Measurements from ENCODE around the gene FASN. TPM values are rescaled to one million over a fixed set of nuclear protein-coding genes. Genes with fewer than 3 reads are reported as not detected.

The FASN gene
- total and polyA plus RNA-seq, 2 of the 13 experiments (the other 11 are each of a cell fraction or from before 2014, with no cell fraction given) = 51.7 to 101 TPM

GRCh38 chr17:82087961-82088837, 9.8 kb downstream of the FASN start (continued):
- TF ChIP-seq RERE (CRISPR knock-in tag; IDR thresholded peaks at IDR 0.05; ENCODE audit: low read depth) (no peak), FOXK1 (CRISPR knock-in tag; IDR thresholded peaks at IDR 0.05; ENCODE audit: borderline replicate concordance, low read depth) (no peak), HOXA5 (CRISPR knock-in tag; IDR thresholded peaks at IDR 0.05) (no peak), BHLHE40 (IDR thresholded peaks at IDR 0.05; ENCODE audit: low read length) (no peak), SIX4 (CRISPR knock-in tag; IDR thresholded peaks at IDR 0.05) (no peak), ZBTB34 (CRISPR knock-in tag; IDR thresholded peaks at IDR 0.05) (no peak), TOE1 (CRISPR knock-in tag; IDR thresholded peaks at IDR 0.05) (no peak), ZNF841 (CRISPR knock-in tag; IDR thresholded peaks at IDR 0.05; ENCODE audit: borderline replicate concordance) (no peak), RBFOX2 (IDR thresholded peaks at IDR 0.05; ENCODE audit: low read depth, low read length) (peak; percentile 44), ZSCAN20 (CRISPR knock-in tag; IDR thresholded peaks at IDR 0.05; ENCODE audit: borderline replicate concordance) (no peak), NR2F6 (IDR thresholded peaks at IDR 0.05) (no peak), NR2F6 (CRISPR knock-in tag; IDR thresholded peaks at IDR 0.05) (no peak), ZNF687 (CRISPR knock-in tag; IDR thresholded peaks at IDR 0.05) (peak; percentile 15; the same call in 1 of the 2 replicates), SNAI1 (CRISPR knock-in tag; IDR thresholded peaks at IDR 0.05; ENCODE audit: borderline replicate concordance) (no peak), ZNF446 (CRISPR knock-in tag; IDR thresholded peaks at IDR 0.05) (no peak; the same call in 1 of the 2 replicates), RFX5 (IDR thresholded peaks at IDR 0.05; ENCODE audit: low read depth, low read length) (no peak), AGO2 (optimal IDR thresholded peaks at IDR 0.05; ENCODE audit: low read depth, low read length) (peak; percentile 60), GTF2F1 (IDR thresholded peaks at IDR 0.05; ENCODE audit: low read length) (no peak)

Data from HepG2 (cell line).